H7 (cell line): ENCODE results near the gene CAB39L. TPM values are rescaled to one million over a fixed set of nuclear protein-coding genes. Genes with fewer than 3 reads are reported as not detected.
A peak's percentile ranks its signal among the peaks of the same experiment; 100 is the strongest.

Experiments used
- DNase-seq: peaks from one replicate; pipeline ENCODE4 v3.0.0; 2012
- H3K27me3 ChIP-seq: 2 replicates; pipeline ENCODE4 v1.6.0; 2011; ENCODE audit warnings: mild to moderate bottlenecking, low read length; ENCODE audit not compliant: control insufficient read depth, insufficient read depth
- H3K36me3 ChIP-seq: replicated peaks from 2 replicates; pipeline ENCODE4 v1.5.1; 2011; ENCODE audit warnings: low read length; ENCODE audit not compliant: control insufficient read depth, insufficient read depth
- H3K4me3 ChIP-seq: 2 replicates; pipeline ENCODE4 v1.5.1; 2011; ENCODE audit warnings: low read depth, mild to moderate bottlenecking, control low read depth, low read length, moderate library complexity; ENCODE audit not compliant: insufficient read depth
- total RNA-seq: library from RNA; depleted of rRNA; stranded (reverse); fragments of >200 nt; shearing (Covaris generic); gene quantifications from 2 replicates; pipeline ENCODE4 v1.2.3, GENCODE V29; 2014

CAB39L gene
- total RNA-seq, 1 experiment from 2014 or later, result 4.0 TPM

DNA sequence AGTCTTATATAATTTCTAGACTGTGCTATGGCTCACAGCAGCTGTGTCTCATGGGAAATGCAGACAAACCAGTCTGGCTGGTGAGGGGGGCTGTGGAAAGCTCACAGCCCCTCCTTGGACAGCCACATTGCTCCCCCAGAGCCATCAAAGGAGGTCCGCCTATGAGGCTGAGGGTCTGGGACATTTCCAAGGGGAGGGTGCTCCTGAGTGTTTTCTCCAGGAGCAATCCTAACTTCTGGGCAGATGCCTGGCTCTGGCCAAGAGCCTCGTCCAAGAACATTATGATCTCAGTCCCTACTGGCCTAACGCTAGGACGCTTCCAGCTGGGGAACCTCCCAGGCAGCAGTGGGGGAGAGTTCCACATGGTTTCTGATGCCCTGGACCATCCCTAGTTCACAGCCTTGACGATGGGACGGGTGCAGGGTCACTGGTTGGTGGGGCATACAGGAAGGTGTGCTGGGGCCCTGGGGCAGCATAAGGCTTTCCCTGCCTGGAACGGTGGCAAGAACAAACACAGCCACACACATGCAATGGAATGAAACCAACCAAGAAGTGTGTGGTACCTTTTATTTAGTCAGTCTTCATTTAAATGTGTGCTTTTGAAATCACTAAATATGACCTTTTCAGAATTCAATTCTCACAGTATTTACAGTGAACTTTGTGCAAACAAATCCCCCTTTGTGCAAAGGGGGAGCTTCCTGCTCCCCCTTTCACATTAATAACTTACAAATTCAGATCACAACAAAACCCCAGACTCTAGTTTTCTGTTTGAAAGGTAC lies 135.6 kb downstream of the CAB39L start:
- no peak for DNase-seq
- H3K36me3 ChIP-seq, result no peaks in the 10 kb centered on the region
- H3K4me3 ChIP-seq, result no peak overlapping the region
- no peaks in the 10 kb centered on the region for H3K27me3 ChIP-seq

DNA sequence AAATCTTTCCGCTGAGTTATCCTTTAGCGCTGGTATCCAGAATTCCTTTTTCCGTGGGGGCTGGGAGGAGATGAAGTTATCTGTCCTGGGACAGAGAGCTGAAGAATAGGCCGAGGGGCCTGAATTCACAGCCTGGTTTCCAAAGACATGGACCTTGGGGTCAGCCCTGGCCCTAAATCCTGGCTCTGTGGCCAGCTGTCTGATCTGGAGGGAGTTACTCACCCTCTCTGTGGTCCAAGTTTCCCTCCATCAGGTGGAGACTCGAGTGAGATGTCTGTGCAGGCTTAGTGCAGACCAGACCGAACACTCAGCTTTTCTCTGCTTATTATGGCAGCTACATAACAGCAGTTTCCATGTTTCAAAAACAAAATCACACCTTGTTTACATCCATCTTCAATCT lies 136.5 kb downstream of the CAB39L start:
- DNase-seq, result no peak
- Histone ChIP-seq H3K4me3 (no peak overlapping the region), H3K27me3 (no peaks in the 10 kb centered on the region), H3K36me3 (no peaks in the 10 kb centered on the region)

DNA sequence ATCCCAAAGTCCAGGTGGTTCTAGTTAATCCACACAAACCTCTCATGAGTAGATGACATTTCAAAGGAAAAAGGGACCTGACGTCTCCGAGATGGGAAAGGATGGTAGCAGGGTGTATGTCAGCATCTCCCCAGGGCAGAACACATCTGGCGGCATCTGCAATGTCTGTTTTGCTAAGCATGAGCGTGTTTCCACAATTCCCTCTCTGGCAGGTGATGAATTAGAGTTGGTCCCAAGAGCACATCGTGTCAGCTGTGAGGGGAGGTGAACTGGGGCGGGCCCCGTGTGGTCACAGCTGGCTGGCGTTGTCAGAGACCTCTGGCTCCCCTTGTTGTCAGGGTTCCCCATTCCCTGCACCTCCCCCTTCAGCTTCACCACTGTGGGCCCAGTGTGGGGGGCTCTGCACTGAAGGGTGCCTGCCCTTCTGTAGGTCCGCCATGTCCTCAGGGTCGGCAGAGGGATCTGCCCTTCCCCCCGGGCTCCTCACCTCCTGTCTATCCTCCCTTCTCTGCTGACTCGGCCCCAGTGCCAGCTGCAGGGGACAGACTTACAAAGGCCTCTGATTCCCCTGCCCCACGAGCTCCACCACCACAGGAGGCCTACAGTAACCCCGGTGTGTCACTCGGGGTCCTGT lies 138.0 kb downstream of the CAB39L start:
- Histone ChIP-seq H3K4me3 (no peak overlapping the region), H3K36me3 (no peaks in the 10 kb centered on the region), H3K27me3 (no peaks in the 10 kb centered on the region)
- peak; percentile 37 for DNase-seq

DNA sequence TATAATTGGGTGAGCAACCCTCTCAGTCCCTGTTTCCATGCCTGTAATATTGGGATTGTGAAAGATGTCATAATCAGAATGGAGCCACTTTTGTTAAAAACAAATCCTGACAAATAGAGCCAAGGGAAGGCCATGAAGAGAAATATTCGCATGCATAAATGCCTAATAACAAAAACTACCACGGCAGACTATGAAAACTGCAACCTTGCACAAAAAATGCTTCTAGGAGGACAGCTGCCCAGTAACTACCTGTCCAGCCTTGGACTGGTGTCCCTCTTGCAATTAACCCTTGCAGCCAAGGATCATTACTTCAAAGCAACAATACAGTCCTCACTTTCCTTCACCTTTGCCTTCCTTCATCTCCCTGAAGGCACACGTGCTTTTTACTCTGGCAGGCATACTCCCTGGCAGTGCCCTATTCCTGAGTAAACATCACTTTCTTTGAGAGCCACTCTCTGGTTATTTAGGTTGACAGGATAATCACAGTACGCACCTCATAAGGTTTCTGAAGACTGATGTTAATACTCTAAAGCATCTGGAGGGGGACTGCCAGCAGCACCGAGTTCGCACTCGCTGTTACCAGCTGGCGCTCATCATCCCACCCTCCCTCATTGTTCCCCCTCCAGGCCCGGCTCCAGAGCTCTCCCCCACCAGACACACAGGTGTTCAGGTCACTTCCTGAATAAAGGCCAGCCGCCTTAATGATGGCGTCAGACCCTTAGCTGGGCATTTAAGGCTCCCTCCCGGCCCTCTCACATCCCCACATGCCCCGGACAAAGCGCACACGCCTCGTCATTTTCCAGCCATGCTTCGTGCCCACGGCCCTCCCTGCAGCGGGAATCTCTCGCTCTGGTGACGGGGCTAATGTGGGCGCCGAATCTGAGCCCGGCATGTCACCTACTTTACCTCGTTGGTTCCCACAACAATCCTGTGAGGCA lies 138.8 kb downstream of the CAB39L start:
- Histone ChIP-seq H3K36me3 (no peaks in the 10 kb centered on the region), H3K27me3 (no peaks in the 10 kb centered on the region), H3K4me3 (no peak overlapping the region)
- no peak for DNase-seq

DNA sequence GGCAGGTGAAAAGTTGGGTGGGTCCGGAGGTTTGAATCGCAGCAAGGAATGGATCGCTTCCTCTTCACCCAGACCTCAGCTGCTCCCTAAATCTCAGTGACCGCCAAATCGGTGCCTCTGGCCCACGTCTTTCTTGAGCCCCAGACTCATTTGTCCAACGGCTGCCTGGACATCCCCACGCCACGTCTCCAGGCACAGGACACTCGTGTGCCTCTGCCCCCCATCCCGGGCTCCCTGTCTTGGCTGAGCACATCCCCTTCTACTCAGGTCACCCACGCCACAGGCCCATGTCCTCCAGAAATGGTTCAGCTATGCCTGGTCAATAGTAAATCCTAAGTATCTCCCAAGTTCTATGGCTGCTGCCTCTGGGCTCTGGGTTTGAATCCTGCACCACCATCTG lies 139.5 kb downstream of the CAB39L start:
- no peak for DNase-seq
- H3K27me3 ChIP-seq, result no peaks in the 10 kb centered on the region
- no peaks in the 10 kb centered on the region for H3K36me3 ChIP-seq
- no peak overlapping the region for H3K4me3 ChIP-seq

DNA sequence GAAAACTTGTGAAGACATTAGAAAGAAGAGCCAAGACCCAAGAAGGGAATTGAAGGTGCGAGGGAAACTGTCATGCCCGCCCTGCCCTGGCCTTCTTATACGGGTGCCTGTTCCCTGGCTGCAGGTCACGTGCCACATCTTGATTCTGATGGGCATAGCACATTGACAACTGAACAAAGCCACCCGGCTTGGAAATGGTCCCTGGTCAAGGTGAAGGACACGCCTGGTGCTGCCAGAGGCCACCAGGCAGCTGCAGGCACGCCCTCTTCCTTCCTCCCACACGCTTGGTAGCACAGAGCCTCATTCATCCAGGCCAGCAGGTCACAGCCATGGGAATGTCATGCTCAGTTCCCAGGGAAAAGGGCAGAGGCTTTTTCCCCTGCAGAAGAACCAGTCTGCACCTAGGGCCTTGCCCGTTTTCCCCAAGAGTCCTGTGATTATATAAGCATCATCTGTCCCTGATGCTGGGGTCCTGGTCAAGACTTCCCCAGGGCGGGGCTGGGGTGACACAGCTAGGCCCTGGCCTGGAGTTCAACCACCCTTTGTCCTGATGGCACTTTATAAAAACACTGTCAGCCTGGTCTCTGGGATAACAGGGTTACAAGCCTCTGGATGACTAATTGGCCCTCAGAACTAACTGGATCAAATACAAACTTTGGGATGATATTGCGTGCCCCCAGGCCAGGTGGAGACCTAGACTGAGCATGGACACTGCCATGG lies 140.2 kb downstream of the CAB39L start:
- H3K4me3 ChIP-seq, result no peak overlapping the region
- H3K27me3 ChIP-seq, result no peaks in the 10 kb centered on the region
- no peaks in the 10 kb centered on the region for H3K36me3 ChIP-seq
- DNase-seq, result no peak

DNA sequence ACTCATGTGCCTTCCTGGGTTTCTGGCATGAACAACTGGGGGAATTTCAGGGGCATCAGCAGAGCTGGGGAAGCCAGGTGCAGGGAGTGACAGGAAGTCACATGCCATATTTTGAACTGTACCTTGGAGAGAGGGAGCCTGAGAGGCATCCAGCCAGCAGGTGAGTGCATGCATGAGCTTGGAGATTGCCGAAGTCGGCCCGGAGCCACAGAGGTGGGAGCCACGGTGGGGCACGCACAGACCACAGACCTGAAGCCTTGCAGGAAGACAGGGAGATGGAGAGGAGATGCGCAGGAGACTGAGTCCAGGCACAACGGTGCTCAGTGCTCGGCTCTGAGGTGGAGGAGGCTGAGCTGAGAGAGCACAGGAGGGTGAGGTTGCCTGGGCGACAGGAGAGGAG lies 141.0 kb downstream of the CAB39L start:
- Histone ChIP-seq H3K36me3 (no peaks in the 10 kb centered on the region), H3K27me3 (no peaks in the 10 kb centered on the region), H3K4me3 (no peak overlapping the region)
- DNase-seq, result no peak

DNA sequence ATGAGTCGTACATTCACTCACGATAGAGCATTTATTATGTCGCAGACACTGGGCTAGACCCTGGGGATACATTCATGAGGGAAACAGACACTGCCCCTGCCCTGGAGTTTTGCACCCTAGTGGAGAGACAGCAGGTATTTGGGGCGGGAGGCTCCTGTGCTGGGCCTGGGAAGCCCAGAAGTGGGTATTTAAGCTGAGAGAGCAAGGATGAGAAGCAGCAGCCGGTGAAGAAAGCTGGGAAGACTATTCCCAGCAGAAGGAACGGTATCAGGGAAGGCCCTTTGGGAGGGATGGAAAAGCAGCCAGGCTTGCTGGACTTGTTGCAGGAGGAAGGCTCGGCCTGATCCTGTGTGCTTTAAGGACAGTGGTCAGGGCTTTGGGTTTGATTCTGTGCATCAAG lies 141.6 kb downstream of the CAB39L start:
- DNase-seq, result peak; percentile 23
- no peaks in the 10 kb centered on the region for H3K27me3 ChIP-seq
- no peaks in the 10 kb centered on the region for H3K36me3 ChIP-seq
- no peak overlapping the region for H3K4me3 ChIP-seq

DNA sequence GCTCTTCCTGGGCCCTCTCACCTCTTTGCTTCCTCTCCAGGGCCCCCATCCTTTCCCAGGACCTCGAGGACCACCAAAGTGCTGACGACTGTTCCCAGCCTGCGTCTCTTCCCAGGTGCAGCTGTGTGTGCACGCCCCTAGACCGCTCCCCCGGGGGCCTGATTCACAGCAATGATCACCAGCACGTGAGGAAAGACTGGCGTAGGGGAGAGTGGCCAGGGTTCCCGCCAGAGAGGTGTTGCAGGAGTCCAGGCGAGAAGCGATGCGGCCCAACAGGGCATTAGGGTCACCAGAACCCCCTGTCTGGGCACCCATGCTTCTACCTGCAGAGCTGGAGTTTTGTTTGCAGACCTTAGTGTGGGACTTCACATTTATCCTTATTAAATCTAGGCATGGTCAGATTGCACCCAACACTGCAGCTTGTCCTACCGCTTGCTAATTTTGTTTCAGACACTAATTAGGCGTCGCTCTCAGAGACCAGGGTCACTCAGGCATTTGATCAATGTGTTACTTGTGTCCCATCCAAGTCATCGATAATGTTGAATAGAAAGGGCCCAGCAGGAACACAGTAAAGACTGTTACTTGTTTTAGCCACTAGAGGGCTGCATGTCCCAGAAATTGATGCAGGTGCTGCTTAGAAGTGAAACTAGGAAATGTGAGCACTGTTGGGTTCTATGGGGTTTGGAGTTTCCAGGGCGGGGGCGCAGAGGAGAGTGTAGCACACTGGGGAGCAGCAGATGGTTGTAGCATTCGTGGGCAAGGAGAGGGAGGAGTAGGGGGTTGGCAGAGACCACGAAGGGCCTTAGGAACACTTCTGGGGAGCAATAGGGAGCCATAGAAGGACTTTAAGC lies 142.9 kb downstream of the CAB39L start:
- no peaks in the 10 kb centered on the region for H3K36me3 ChIP-seq
- H3K4me3 ChIP-seq, result no peak overlapping the region
- no peaks in the 10 kb centered on the region for H3K27me3 ChIP-seq
- peak; percentile 80 for DNase-seq

DNA sequence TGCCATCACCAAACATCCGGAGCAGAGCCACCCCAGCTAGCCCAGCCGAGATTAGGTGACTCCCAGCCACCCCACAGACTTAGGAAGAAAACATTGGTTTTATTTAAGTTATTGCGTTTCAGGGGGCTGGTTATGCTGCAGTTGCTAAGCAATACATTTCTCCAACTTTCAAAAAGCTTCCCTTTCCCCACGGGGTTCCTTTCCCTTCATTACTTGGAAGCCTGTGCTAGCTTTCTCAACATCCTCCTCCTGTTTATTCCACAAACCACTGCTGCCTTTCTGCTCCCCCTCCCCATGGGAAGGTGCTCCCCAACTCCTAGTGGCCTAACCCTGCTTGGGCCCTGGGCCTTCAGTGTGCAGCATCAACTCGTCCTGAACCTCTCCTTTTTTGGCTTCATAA lies 143.6 kb downstream of the CAB39L start:
- Histone ChIP-seq H3K27me3 (no peaks in the 10 kb centered on the region), H3K36me3 (no peaks in the 10 kb centered on the region), H3K4me3 (no peak overlapping the region)
- no peak for DNase-seq

DNA sequence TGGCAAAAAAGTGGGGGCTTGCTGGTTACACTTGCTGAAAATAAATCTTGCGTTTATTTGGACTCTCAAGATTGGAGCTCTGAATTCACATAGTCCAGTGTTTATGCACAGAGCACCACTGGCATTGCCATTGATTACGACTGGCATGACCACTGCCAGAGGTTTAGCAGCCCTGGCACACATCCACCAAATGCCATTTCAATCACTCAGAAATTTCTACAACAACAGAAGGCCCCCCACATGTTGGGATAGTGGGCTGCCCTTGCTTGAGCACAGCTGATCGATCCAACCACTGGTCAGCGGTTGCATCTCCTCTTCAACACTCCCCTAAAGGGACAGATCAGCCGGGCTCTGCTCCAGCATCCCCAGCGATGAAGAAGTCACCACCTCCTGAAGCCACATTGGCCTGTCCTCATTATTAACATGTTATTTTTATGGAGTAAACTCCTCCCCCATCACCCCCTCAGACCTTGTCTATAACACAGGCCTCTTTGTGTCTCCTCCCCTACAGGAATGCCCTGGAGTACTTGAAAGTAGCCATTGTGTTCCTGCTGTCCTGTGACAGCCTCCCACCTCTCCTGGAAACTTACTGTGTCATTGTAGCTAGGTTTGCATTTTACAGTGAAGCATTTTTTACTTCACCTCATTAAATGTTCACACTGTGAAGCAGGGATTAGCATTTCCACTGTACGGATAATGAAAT lies 144.8 kb downstream of the CAB39L start:
- Histone ChIP-seq H3K4me3 (no peak overlapping the region), H3K36me3 (no peaks in the 10 kb centered on the region), H3K27me3 (no peaks in the 10 kb centered on the region)
- no peak for DNase-seq

DNA sequence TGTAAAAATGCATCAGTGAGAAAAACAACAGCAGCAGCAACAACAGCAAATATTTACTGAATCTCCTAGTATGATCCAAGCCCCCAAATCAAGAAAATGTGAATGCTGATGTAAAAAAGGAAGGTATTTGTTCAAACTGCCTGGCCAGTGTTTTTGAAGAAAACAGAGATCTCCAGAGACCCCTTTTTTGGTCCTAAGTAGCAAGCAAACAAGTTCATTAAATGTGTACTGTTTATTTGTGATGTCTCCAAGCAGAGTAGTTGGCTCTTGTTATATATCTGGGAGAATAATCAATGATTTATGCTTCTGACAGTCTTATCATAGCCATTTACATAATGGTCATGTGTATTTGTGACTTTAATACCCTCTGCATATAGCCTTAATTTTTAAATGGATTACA lies 145.4 kb downstream of the CAB39L start:
- no peak for DNase-seq
- Histone ChIP-seq H3K27me3 (no peaks in the 10 kb centered on the region), H3K4me3 (no peak overlapping the region), H3K36me3 (no peaks in the 10 kb centered on the region)

DNA sequence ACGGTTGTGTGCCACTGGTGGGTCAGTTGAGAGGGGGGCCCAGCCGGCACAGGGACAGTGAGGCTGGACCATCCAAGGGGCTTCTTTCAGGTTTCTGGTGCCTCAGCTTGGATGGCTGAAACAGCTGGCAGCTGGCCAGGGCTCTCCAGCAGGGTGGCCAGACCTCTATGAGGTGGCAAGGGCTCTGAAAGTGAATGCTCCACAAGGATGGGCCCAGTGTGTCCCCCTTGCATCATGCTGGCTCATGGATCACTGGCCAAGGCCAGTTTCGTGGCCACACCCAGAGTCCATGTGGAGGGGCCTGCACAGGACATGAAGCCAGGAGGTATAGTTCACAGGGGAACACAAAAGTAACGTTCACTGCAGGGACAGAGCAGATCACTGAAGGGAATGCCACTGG lies 146.5 kb downstream of the CAB39L start:
- H3K4me3 ChIP-seq, result no peak overlapping the region
- DNase-seq, result no peak
- H3K36me3 ChIP-seq, result no peaks in the 10 kb centered on the region
- H3K27me3 ChIP-seq, result no peaks in the 10 kb centered on the region
